HCT116 (cell line): ENCODE measurements around the gene SPATA16.

ENCODE experiments used
- CTCF ChIP-seq, 3 experiments: fragments of 200-600 bp in 1 of 3; sonication (generic) in 1 of 3; IDR thresholded peaks in 2 of 3; conservative IDR thresholded peaks in 1 of 3; 2 replicates each; pipeline ENCODE4 v1.5.1; 2012 to 2017; ENCODE audit warnings: low read depth in 2 of 3, low read length in 2 of 3, antibody characterized with exemption in 1 of 3, borderline replicate concordance in 1 of 3, control low read depth in 1 of 3, mild to moderate bottlenecking in 1 of 3, mixed read lengths in 1 of 3, mixed run types in 1 of 3, moderate library complexity in 1 of 3; ENCODE audit not compliant: insufficient read depth in 1 of 3
- JUND ChIP-seq: IDR thresholded peaks from 2 replicates; pipeline ENCODE4 v1.6.1; 2012
- MAX ChIP-seq: IDR thresholded peaks from 2 replicates; pipeline ENCODE4 v1.6.1; 2012
- POLR2AphosphoS5 ChIP-seq: IDR thresholded peaks from 2 replicates; pipeline ENCODE4 v1.6.1; 2011; ENCODE audit warnings: mild to moderate bottlenecking, low read depth, low read length, moderate library complexity
- ZBTB33 ChIP-seq: IDR thresholded peaks from 2 replicates; pipeline ENCODE4 v1.6.1; 2011; ENCODE audit warnings: mild to moderate bottlenecking, low read length, moderate library complexity; ENCODE audit not compliant: insufficient replicate concordance; ENCODE audit errors: extremely low read depth

- no peak for TF ChIP-seq ZBTB33
- no peak for TF ChIP-seq MAX
- TF ChIP-seq CTCF (IDR thresholded peaks at IDR 0.05 in 2 of 3, conservative IDR thresholded peaks at IDR 0.05 in 1 of 3; ENCODE audit: borderline replicate concordance in 1 of 3, insufficient read depth in 1 of 3, low read depth in 2 of 3, low read length in 2 of 3), result no peak
- no peak for TF ChIP-seq JUND
- no peak for TF ChIP-seq POLR2AphosphoS5
Observed at GRCh38 chr3:172972067-172972466, 169.0 kb downstream of the SPATA16 start.
